B cell (primary cell): Measurements from ENCODE around the gene LAMA2. TPM values are rescaled to one million over a fixed set of nuclear protein-coding genes. Genes with fewer than 3 reads are reported as not detected.

ENCODE experiments used
- ATAC-seq: fragments of 200-7000 bp; cut with Tn5 transposase; one replicate; pipeline ENCODE4 v1.10.0; 2021; ENCODE audit warnings: low read depth, mild to moderate bottlenecking, moderate number of reproducible peaks, moderate library complexity
- CTCF ChIA-PET: fragments of 350-600 bp; sonication (Branson Sonifier 250); formaldehyde crosslinking; loops from one replicate; lab custom pipeline; 2021; ENCODE audit warnings: antibody characterized with exemption, inconsistent platforms; lab: Charles Lee
- POLR2A ChIA-PET: fragments of 350-600 bp; sonication (Branson Sonifier 250); formaldehyde crosslinking; loops from one replicate; lab custom pipeline; 2021; ENCODE audit warnings: antibody characterized with exemption; lab: Charles Lee
- DNase-seq: peaks from one replicate; pipeline ENCODE4 v3.0.0; 2013
- H2AFZ ChIP-seq: 2 replicates; pipeline ENCODE4 v1.6.1; 2012; ENCODE audit warnings: mild to moderate bottlenecking, low read depth, low read length; ENCODE audit not compliant: insufficient read depth, poor library complexity, severe bottlenecking
- H3K27ac ChIP-seq, 2 donors: 1 replicate in 1 of 2; 2 replicates in 1 of 2; pipeline ENCODE4 v1.5.1; 2012 to 2013; ENCODE audit warnings: low read length in 2 of 2, mild to moderate bottlenecking in 2 of 2, moderate library complexity in 1 of 2
- H3K27me3 ChIP-seq, 4 experiments: fragments of 200-600 bp in 1 of 4; sonication (generic) in 1 of 4; replicated peaks in 1 of 4; 1 replicate in 2 of 4; 2 replicates in 2 of 4; pipeline versions ENCODE4 v1.6.1 to v1.7.0; 2013 to 2016; ENCODE audit warnings: low read length in 3 of 4, mild to moderate bottlenecking in 2 of 4, mixed read lengths in 1 of 4, moderate library complexity in 1 of 4; ENCODE audit not compliant: insufficient read depth in 4 of 4, control insufficient read depth in 3 of 4; ENCODE audit errors: control extremely low read depth in 1 of 4
- H3K36me3 ChIP-seq, 2 experiments: replicated peaks in 1 of 2; 1 replicate in 1 of 2; 2 replicates in 1 of 2; pipeline versions ENCODE4 v1.6.1 to v1.7.1; 2013; ENCODE audit warnings: low read length in 1 of 2; ENCODE audit not compliant: insufficient read depth in 2 of 2, control insufficient read depth in 1 of 2; ENCODE audit errors: control extremely low read depth in 1 of 2, extremely low read depth in 1 of 2
- H3K4me1 ChIP-seq, 2 donors: fragments of 200-600 bp in 1 of 2; sonication (generic) in 1 of 2; 1 replicate in 1 of 2; 2 replicates in 1 of 2; pipeline versions ENCODE4 v1.5.1 to v1.6.1; 2013 to 2017; ENCODE audit warnings: low read length in 2 of 2; ENCODE audit not compliant: control insufficient read depth in 2 of 2, insufficient read depth in 2 of 2
- H3K4me2 ChIP-seq: replicated peaks from 2 replicates; pipeline ENCODE3; 2012; ENCODE audit warnings: mild to moderate bottlenecking, low read depth, low read length; ENCODE audit not compliant: poor library complexity, severe bottlenecking
- H3K4me3 ChIP-seq, 5 experiments: fragments of 200-600 bp in 1 of 5; sonication (generic) in 1 of 5; 1 replicate in 3 of 5; 2 replicates in 2 of 5; pipeline versions ENCODE4 v1.5.1 to v1.7.0; 2011 to 2016; ENCODE audit warnings: low read length in 4 of 5, mild to moderate bottlenecking in 4 of 5, low read depth in 2 of 5, control low read depth in 1 of 5, moderate library complexity in 1 of 5; ENCODE audit not compliant: insufficient read depth in 1 of 5; ENCODE audit errors: control extremely low read depth in 1 of 5, extremely low read depth in 1 of 5
- H3K79me2 ChIP-seq: fragments of 200-600 bp; sonication (generic); one replicate; pipeline ENCODE4 v1.6.0; 2016; ENCODE audit warnings: low read length; ENCODE audit not compliant: control insufficient read depth, insufficient read depth
- H3K9ac ChIP-seq: fragments of 200-600 bp; sonication (generic); 2 replicates; pipeline ENCODE4 v1.6.1; 2017; ENCODE audit warnings: mild to moderate bottlenecking, low read length, moderate library complexity
- H3K9me3 ChIP-seq, 3 donors: one replicate each; pipeline versions ENCODE4 v1.6.1 to v1.7.1; 2013; ENCODE audit warnings: low read length in 2 of 3; ENCODE audit not compliant: control insufficient read depth in 2 of 3, insufficient read depth in 1 of 3; ENCODE audit errors: control extremely low read depth in 1 of 3
- H4K20me1 ChIP-seq: 2 replicates; pipeline ENCODE4 v1.6.0; 2012; ENCODE audit warnings: mild to moderate bottlenecking, low read length; ENCODE audit not compliant: insufficient read depth, control insufficient read depth, poor library complexity, severe bottlenecking
- H3K27ac Mint-ChIP-seq: one replicate; pipeline ENCODE4 v1.8.0; 2021; ENCODE audit warnings: mixed read lengths
- H3K27me3 Mint-ChIP-seq: one replicate; pipeline ENCODE4 v1.8.0; 2021; ENCODE audit warnings: mixed read lengths
- H3K4me1 Mint-ChIP-seq: one replicate; pipeline ENCODE4 v1.8.0; 2021; ENCODE audit warnings: mixed read lengths
- H3K4me3 Mint-ChIP-seq: one replicate; pipeline ENCODE4 v1.8.0; 2021; ENCODE audit warnings: mixed read lengths
- H3K9me3 Mint-ChIP-seq: one replicate; pipeline ENCODE4 v1.8.0; 2022; ENCODE audit warnings: mixed read lengths; ENCODE audit not compliant: insufficient read depth
- EZH2 ChIP-seq: IDR thresholded peaks from 2 replicates; pipeline ENCODE4 v1.6.1; 2012; ENCODE audit warnings: borderline replicate concordance, low read depth, mild to moderate bottlenecking, moderate library complexity, low read length; ENCODE audit not compliant: insufficient read depth, poor library complexity, severe bottlenecking
- WGBS: methylation state at CpG from one replicate; pipeline ENCODE4 v1.1.5; 2013; ENCODE audit warnings: missing lambda C conversion rate; ENCODE audit not compliant: insufficient coverage; 5-methylcytosine and 5-hydroxymethylcytosine counted together
- intact Hi-C: fragments of 100-400 bp; cut with micrococcal nuclease; formaldehyde crosslinking; loops from one replicate; pipeline ENCODE4 v1.10.0; 2022
- polyA plus RNA-seq: library from polyadenylated mRNA; depleted of rRNA; stranded (reverse); fragments of >200 nt; gene quantifications from 2 replicates; pipeline ENCODE4 v1.2.3, GENCODE V29; 2012
- total RNA-seq, 2 donors: library from RNA; stranded (reverse); fragments of 120-200 nt in 1 of 2; gene quantifications; 1 replicate in 1 of 2; 2 replicates in 1 of 2; pipeline versions ENCODE4 v1.2.3 to v1.2.4, GENCODE V29; 2013 to 2022
- TF ChIP-seq, protein P1 (sequence below): fragments of 200-600 bp; IDR thresholded peaks from one replicate; pipeline ENCODE4 v1.8.0; 2022; ENCODE audit warnings: antibody characterized with exemption, mild to moderate bottlenecking

LAMA2 gene
- total and polyA plus RNA-seq, 2 donors (not counting 1 experiment from before 2014, with no cell fraction given), result 0.16 TPM; not detected in 1

DNA sequence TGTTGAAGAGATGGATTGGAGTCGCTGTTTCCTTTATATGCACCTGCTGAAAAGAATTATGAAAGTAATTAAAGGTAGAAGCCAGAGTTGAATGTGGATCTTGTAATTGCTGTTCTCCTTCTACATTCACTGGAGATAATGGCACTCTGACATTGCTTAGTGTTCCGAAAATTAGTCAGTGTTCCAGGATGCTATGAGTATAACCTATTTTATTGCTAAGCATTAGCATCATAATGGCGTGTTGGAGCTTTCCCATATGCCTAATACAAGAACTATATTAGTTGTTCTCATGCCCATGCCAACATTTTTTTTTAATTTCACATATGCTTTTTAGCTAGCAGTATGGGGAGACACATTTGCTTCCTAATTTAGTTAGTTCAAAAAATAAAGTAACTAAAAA, 590.6 kb downstream of the LAMA2 start:
- H3K27ac ChIP-seq, result no peak overlapping the region
- H2AFZ ChIP-seq, result no peak overlapping the region
- H4K20me1 ChIP-seq, result no peaks in the 10 kb centered on the region
- intact Hi-C loops, result no loop called here
- H3K9ac ChIP-seq, result no peak overlapping the region
- peaks cover 23% of the 10 kb centered on the region for H3K27me3 Mint-ChIP-seq
- TF ChIP-seq, protein P1, sequence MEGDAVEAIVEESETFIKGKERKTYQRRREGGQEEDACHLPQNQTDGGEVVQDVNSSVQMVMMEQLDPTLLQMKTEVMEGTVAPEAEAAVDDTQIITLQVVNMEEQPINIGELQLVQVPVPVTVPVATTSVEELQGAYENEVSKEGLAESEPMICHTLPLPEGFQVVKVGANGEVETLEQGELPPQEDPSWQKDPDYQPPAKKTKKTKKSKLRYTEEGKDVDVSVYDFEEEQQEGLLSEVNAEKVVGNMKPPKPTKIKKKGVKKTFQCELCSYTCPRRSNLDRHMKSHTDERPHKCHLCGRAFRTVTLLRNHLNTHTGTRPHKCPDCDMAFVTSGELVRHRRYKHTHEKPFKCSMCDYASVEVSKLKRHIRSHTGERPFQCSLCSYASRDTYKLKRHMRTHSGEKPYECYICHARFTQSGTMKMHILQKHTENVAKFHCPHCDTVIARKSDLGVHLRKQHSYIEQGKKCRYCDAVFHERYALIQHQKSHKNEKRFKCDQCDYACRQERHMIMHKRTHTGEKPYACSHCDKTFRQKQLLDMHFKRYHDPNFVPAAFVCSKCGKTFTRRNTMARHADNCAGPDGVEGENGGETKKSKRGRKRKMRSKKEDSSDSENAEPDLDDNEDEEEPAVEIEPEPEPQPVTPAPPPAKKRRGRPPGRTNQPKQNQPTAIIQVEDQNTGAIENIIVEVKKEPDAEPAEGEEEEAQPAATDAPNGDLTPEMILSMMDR, result no peak
- TF ChIP-seq EZH2, result no peak
- H3K4me1 ChIP-seq, result no peaks in the 10 kb centered on the region
- no peaks in the 10 kb centered on the region for H3K9me3 Mint-ChIP-seq
- ChIA-PET CTCF (interaction anchor here (0.7 kb wide), 1 partner anchor 226 kb away, joined by 3 read pairs; no protein-coding TSS in a partner anchor), POLR2A (no interaction called here)
- H3K4me2 ChIP-seq, result no peak overlapping the region
- H3K4me3 Mint-ChIP-seq, result no peak overlapping the region
- H3K79me2 ChIP-seq, result no peaks in the 10 kb centered on the region
- no peak overlapping the region for H3K4me3 ChIP-seq
- H3K27me3 ChIP-seq, result no peaks in the 10 kb centered on the region
- no peaks in the 10 kb centered on the region for H3K36me3 ChIP-seq
- H3K4me1 Mint-ChIP-seq, result no peaks in the 10 kb centered on the region
- WGBS, result 86% methylated on average over 1 of the region's 3 CpGs
- H3K27ac Mint-ChIP-seq, result no peak overlapping the region
- no peak for DNase-seq
- no peak for ATAC-seq
- no peaks in the 10 kb centered on the region for H3K9me3 ChIP-seq

DNA sequence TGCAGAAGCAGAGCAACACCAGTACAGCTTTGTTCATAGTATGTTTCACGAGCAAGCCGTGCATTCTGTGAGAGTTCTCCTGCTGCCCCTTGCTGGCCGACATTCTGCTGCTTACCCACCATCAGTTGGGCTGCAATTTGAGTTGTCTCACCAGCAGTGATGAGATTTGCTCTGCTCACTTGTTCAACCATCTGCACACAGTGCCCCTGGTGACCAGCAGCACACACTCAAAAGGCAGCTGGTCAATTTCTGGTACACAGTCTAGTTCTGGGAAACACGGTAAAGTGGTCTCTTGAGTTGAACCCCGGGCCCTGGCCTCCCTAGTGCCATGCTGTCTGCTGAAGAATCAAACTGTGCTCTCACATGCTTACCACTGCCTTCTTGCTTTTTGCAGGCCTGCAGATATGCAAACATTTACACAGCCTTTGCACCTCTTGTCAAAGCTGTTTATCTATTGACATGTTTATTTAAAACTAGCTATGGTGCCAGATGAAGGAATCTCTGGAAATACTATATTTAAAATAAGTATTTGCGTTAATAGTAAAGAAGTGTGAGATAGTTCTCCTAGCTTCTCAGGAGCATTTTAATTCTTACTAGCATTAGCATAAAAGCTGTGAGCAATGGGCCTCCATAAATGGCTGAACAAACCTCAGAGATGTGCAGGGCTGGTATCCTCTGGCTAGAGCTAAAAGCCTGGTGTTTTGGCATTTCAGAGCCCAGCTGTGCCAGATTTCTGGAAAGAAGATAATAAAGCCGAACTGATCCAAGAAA, 592.7 kb downstream of the LAMA2 start:
- TF ChIP-seq, protein P1, result no peak
- TF ChIP-seq EZH2, result no peak

More for the DNA sequence above, 592.7 kb downstream of the LAMA2 start:
- DNase-seq (no peak), ATAC-seq (no peak)
- H3K9ac ChIP-seq, result no peak overlapping the region
- no peak overlapping the region for H3K27ac ChIP-seq
- no peaks in the 10 kb centered on the region for H3K79me2 ChIP-seq
- H3K4me3 ChIP-seq, result no peak overlapping the region
- H3K4me1 ChIP-seq, result no peaks in the 10 kb centered on the region
- H3K27me3 ChIP-seq, result no peaks in the 10 kb centered on the region
- WGBS, result 87% methylated on average over 6 of the region's 7 CpGs
- Mint-ChIP-seq H3K9me3 (no peaks in the 10 kb centered on the region), H3K4me1 (no peaks in the 10 kb centered on the region), H3K27me3 (peaks cover 21% of the 10 kb centered on the region), H3K4me3 (no peak overlapping the region), H3K27ac (no peak overlapping the region)
- CTCF ChIA-PET, result interaction anchor here (0.7 kb wide), 1 partner anchor 122 kb away, joined by 3 read pairs; no protein-coding TSS in a partner anchor
- no peak overlapping the region for H2AFZ ChIP-seq
- no peaks in the 10 kb centered on the region for H4K20me1 ChIP-seq
- H3K9me3 ChIP-seq, result no peaks in the 10 kb centered on the region
- POLR2A ChIA-PET, result no interaction called here
- H3K4me2 ChIP-seq, result no peak overlapping the region
- intact Hi-C loops, result no loop called here
- H3K36me3 ChIP-seq, result no peaks in the 10 kb centered on the region
